ENCODE results near the gene PLA2G6.

Gene PLA2G6

GRCh38 chr22:38072322-38073149 lies 109.1 kb downstream of the PLA2G6 start:
- no peaks in the 10 kb centered on the region for H3K36me3 ChIP-seq (ENCODE audit: insufficient read depth, low read length)
- no peak overlapping the region for H3K4me3 ChIP-seq (ENCODE audit: low read length, poor library complexity, severe bottlenecking)

DNA sequence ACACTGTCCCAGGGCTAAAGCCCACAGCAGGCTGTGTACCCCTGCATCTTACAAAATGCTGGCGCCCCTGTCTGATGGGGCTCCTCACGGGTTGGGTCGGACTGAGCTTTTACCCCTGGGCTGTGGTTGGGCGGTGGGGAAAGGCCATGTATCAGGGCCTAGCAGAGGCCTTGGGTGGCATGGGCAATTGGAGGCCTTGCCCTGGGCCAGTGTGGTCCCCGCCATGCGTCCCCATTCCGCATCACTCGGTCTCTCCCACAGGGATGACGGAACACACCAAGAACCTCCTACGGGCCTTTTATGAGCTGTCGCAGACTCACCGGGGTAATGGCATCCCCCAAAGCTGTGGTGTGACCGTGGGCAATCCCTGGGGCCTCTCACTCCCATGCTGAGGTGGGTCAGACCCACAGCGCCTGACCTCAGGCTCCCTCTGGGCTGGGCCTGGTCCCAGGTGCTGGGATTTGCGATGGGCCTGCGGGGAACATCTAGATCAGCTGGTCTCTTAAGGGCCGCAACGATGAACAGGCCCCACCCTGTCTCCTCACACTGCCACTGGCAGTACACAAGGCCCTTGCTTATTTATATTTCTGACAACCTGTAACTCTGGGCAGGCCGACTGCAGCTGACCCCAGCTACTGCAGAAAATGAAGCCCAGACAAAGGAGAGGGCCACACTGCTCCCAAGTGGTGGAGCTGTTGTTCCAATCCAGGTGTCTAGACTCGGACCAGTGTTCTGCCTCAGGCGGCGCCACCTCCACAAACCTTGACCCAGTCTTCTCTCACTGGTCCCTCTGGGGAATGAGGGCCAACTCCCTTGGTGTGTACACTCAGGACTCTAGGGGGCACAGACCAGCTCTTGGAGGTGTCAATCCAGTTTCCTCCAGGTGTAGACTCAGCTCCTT lies 110.0 kb downstream of the PLA2G6 start:
- TF ChIP-seq EZH2phosphoT487 (IDR thresholded peaks at IDR 0.05; ENCODE audit: borderline replicate concordance) (no peak), CTCF (conservative IDR thresholded peaks at IDR 0.05; ENCODE audit: low read length) (no peak)
- no peaks in the 10 kb centered on the region for H3K27me3 ChIP-seq (ENCODE audit: insufficient read depth, low read length, poor library complexity, severe bottlenecking)
- H3K4me3 ChIP-seq (ENCODE audit: low read length, poor library complexity, severe bottlenecking) = no peak overlapping the region
- H2AFZ ChIP-seq (ENCODE audit: low read length) = no peak overlapping the region
- H3K79me2 ChIP-seq (ENCODE audit: insufficient read depth, low read length) = no peaks in the 10 kb centered on the region
- no peak overlapping the region for H3K9ac ChIP-seq (ENCODE audit: low read depth, low read length, poor library complexity, severe bottlenecking)
- no peaks in the 10 kb centered on the region for H3K4me1 ChIP-seq (ENCODE audit: insufficient read depth, low read length, poor library complexity, severe bottlenecking)
- no peaks in the 10 kb centered on the region for H3K9me3 ChIP-seq (ENCODE audit: insufficient read depth, low read depth, low read length)
- H3K9me2 ChIP-seq (replicated peaks; ENCODE audit: low read depth, low read length) = no peaks in the 10 kb centered on the region
- no peaks in the 10 kb centered on the region for H3F3A ChIP-seq (ENCODE audit: low read depth)
- no peak overlapping the region for H3K4me2 ChIP-seq (ENCODE audit: low read depth, low read length, poor library complexity, severe bottlenecking)
- no peaks in the 10 kb centered on the region for H3K36me3 ChIP-seq (ENCODE audit: insufficient read depth, low read length)
- no peaks in the 10 kb centered on the region for H4K20me1 ChIP-seq (ENCODE audit: insufficient read depth, low read length, poor library complexity, severe bottlenecking)

More at GRCh38 chr22:38072322-38073149, 109.1 kb downstream of the PLA2G6 start:
- no peak overlapping the region for H3K4me2 ChIP-seq (ENCODE audit: low read depth, low read length, poor library complexity, severe bottlenecking)
- no peaks in the 10 kb centered on the region for H3K27me3 ChIP-seq (ENCODE audit: insufficient read depth, low read length, poor library complexity, severe bottlenecking)
- H4K20me1 ChIP-seq (ENCODE audit: insufficient read depth, low read length, poor library complexity, severe bottlenecking) = no peaks in the 10 kb centered on the region
- H3K4me1 ChIP-seq (ENCODE audit: insufficient read depth, low read length, poor library complexity, severe bottlenecking) = no peaks in the 10 kb centered on the region
- H3K9me2 ChIP-seq (replicated peaks; ENCODE audit: low read depth, low read length) = no peaks in the 10 kb centered on the region
- no peak overlapping the region for H2AFZ ChIP-seq (ENCODE audit: low read length)
- no peaks in the 10 kb centered on the region for H3K79me2 ChIP-seq (ENCODE audit: insufficient read depth, low read length)
- no peak for TF ChIP-seq CTCF (conservative IDR thresholded peaks at IDR 0.05; ENCODE audit: low read length)
- TF ChIP-seq EZH2phosphoT487 (IDR thresholded peaks at IDR 0.05; ENCODE audit: borderline replicate concordance) = no peak
- no peaks in the 10 kb centered on the region for H3F3A ChIP-seq (ENCODE audit: low read depth)
- H3K9me3 ChIP-seq (ENCODE audit: insufficient read depth, low read depth, low read length) = no peaks in the 10 kb centered on the region
- H3K9ac ChIP-seq (ENCODE audit: low read depth, low read length, poor library complexity, severe bottlenecking) = no peak overlapping the region

GRCh38 chr22:38070250-38070921 lies 111.2 kb downstream of the PLA2G6 start:
- H3K9me2 ChIP-seq (replicated peaks; ENCODE audit: low read depth, low read length) = no peaks in the 10 kb centered on the region

More at GRCh38 chr22:38070250-38070921, 111.2 kb downstream of the PLA2G6 start:
- H3F3A ChIP-seq (ENCODE audit: low read depth) = no peaks in the 10 kb centered on the region
- no peaks in the 10 kb centered on the region for H3K79me2 ChIP-seq (ENCODE audit: insufficient read depth, low read length)
- no peaks in the 10 kb centered on the region for H3K4me1 ChIP-seq (ENCODE audit: insufficient read depth, low read length, poor library complexity, severe bottlenecking)
- no peaks in the 10 kb centered on the region for H3K27me3 ChIP-seq (ENCODE audit: insufficient read depth, low read length, poor library complexity, severe bottlenecking)
- no peak overlapping the region for H2AFZ ChIP-seq (ENCODE audit: low read length)
- no peak overlapping the region for H3K4me3 ChIP-seq (ENCODE audit: low read length, poor library complexity, severe bottlenecking)
- H4K20me1 ChIP-seq (ENCODE audit: insufficient read depth, low read length, poor library complexity, severe bottlenecking) = no peaks in the 10 kb centered on the region
- no peak overlapping the region for H3K9ac ChIP-seq (ENCODE audit: low read depth, low read length, poor library complexity, severe bottlenecking)
- H3K9me3 ChIP-seq (ENCODE audit: insufficient read depth, low read depth, low read length) = no peaks in the 10 kb centered on the region
- TF ChIP-seq EZH2phosphoT487 (IDR thresholded peaks at IDR 0.05; ENCODE audit: borderline replicate concordance) (no peak), CTCF (conservative IDR thresholded peaks at IDR 0.05; ENCODE audit: low read length) (no peak)
- no peaks in the 10 kb centered on the region for H3K36me3 ChIP-seq (ENCODE audit: insufficient read depth, low read length)
- H3K4me2 ChIP-seq (ENCODE audit: low read depth, low read length, poor library complexity, severe bottlenecking) = no peak overlapping the region

Measured in Loucy (cell line).